COLO668 (cell line): ENCODE results near the gene KSR2.
"Not testable (repeated sequence)": the region's sequence is repeated elsewhere in the genome, so short reads cannot be mapped to it uniquely, and the experiment has no call there.

Experiments used
- DNase-seq: peaks from one replicate; lab custom pipeline; 2025; ENCODE audit not compliant: unreplicated experiment; lab: John Stamatoyannopoulos, UW

The KSR2 gene

DNA sequence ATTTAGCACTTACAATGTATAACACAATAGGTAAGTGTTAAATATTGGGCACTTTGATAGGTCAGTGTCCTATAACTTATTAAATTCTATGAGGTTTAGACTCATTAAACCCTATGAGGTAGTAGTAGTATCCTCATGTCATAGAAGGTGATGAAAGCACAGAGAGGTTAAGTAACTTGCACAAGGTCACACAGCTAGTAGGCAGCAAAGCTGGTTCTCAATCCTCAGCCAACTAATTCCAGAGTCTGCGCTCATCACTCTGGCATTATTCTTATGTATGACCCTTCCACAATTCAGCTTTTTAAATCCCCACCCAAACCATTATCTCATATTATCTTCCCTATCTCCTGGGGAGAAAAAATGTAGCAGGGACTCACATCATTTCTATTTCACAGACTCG, 141.1 kb downstream of the KSR2 start:
- DNase-seq: no peak

GRCh38 chr12:117825827-117826226, 143.0 kb downstream of the KSR2 start:
- DNase-seq: no peak

DNA sequence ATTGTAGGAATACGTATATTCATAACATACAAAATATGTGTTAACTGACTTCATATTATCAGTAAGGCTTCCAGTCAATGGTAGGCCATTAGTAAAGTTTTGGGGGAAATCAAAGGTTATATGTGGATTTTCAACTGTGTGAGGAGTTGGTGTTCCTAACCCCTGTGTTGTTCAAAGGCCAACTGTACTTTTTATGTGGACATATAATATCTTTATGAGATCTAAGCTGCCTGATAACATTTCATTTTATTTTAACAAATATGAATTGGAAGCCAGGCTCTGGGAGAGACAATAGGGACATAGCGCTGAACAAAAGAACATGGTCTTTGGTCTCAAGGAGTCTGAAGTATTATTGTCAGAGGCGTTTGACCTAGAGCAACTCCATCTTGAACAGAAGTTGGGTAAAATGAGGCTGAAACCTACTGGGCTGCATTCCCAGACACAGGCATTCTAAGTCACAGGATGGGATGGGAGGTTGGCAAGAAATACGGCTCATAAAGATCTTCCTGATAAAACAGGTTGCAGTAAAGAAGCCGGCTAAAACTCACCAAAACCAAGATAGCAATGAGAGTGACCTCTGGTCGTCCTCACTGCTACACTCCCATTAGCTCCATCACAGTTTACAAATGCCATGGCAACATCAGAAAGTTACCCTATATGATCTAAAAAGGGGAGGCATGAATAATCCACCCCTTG, 147.2 kb downstream of the KSR2 start:
- no peak for DNase-seq

GRCh38 chr12:117820216-117820907, 148.4 kb downstream of the KSR2 start:
- no peak for DNase-seq

DNA sequence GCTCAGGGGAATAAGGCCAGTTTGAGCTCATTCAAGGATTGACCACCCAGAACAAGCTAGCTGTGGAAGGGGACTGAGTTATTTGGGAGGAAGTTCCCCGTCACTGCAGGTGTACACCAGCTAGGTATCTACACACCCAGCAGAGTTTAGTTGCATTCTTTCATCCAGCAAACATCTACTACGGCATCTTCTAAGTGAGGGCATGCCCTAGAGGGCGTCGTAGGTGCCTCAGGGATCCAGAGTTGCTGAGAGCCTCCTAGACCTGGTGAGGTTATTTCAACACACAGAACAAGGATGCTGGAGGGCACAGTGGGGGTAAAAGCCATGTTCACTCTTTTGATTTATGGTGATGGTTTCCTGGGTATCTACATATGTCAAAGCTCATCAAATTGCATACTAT, 149.6 kb downstream of the KSR2 start:
- no peak for DNase-seq

DNA sequence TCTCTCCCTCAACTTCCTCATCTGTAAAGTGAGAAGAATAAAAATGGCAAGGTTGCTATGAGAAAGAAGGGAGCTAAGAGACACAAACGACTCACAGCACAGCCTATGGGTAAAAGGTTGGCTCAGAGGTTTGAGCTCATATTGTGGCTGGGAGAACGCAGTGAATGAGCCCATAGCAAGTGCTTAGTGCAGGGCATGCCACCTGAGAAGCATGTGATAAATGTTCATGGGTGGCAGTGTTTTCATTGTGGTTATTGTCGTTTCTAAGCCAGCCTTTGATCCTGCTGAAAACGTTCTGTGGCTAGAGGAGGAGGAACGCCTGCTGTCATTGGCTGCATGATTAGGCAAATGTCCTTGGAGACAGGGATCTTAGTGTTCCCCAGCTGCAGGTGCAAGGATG, 150.4 kb downstream of the KSR2 start:
- no peak for DNase-seq

DNA sequence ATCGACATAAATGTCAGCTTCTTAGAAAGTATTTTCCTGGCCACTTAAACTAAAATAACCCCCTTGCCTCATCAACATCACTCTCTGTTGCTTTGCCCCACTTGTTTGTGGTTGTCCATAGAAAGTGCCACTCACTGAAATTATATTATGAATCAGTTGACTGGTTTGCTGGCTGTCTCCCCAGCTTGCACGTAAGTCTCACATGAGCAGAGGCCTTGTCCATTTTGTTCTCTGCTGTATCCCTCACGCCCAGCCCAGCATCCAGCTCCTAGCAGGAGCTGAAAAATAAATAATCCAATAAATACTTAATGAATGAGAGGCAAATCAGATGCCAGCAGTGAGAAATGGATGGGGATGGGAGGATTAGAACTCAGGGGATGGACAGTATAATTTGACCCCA, 159.3 kb downstream of the KSR2 start:
- no peak for DNase-seq

GRCh38 chr12:117807946-117808345, 160.8 kb downstream of the KSR2 start:
- no peak for DNase-seq

GRCh38 chr12:117807355-117807754, 161.4 kb downstream of the KSR2 start:
- no peak for DNase-seq

GRCh38 chr12:117805865-117806264, 162.9 kb downstream of the KSR2 start:
- DNase-seq: no peak

DNA sequence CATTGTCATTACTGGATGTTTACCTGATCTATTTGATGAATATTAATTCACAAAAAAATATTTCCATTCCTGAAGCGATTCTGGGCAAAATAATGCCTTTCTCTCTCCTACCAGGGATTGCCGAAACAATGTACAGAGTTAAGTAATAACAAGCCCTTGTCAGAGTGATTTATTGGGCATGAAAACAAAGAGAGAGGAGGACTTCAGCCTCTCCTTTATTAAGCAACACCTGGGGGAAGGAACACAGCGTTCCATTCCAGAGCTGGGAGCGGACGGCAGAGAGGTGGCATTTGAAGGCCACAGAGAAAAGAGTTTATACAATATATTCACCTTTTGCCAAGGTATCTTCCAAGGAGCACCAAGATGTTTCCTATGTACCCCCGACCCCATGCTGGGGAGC, 165.8 kb downstream of the KSR2 start:
- DNase-seq: no peak

GRCh38 chr12:117800711-117801110, 168.1 kb downstream of the KSR2 start:
- DNase-seq: not testable (repeated sequence)

- no peak for DNase-seq
These were observed 171.6 kb downstream of the KSR2 start for GRCh38 chr12:117797202-117797601.

- no peak for DNase-seq
These were observed 175.8 kb downstream of the KSR2 start for GRCh38 chr12:117792877-117793424.

DNA sequence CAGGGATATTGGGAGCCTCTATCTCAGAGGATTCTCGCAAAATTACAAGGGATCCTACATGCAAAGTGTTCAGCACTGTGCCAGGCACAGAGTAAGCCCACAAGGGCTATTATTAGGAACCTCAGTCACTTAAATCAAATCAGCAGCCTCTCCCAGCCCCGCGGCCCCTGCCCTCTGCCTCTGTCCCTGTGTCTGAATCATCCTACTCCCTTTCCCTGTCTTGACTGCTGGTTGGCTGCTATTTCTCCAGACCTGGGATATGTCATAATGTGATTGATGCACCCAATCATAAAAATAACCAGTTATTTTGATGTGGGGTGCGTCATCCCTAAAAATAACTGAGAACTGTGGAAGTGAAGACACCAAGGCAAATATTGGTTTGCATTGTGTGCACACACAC, 176.3 kb downstream of the KSR2 start:
- DNase-seq: no peak

GRCh38 chr12:117790948-117791347, 177.8 kb downstream of the KSR2 start:
- no peak for DNase-seq

DNA sequence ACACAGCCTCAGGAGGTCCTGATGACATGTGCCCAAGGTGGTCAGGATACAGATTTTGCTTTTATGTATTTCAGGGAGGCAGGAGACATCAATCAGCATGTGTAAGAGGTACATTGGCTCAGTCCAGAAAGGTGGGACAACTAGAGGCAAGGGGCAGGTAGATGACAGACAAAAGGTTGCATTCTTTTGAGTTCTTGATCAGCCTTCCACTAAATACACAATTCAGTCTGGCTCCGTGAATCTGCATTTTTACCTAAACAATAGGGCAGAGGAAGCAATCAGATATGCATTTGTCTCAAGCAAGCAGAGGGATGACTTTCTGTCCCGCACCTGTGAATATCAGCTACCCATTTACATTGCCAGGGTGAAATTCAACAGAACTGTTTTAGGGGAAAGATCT, 178.6 kb downstream of the KSR2 start:
- no peak for DNase-seq

DNA sequence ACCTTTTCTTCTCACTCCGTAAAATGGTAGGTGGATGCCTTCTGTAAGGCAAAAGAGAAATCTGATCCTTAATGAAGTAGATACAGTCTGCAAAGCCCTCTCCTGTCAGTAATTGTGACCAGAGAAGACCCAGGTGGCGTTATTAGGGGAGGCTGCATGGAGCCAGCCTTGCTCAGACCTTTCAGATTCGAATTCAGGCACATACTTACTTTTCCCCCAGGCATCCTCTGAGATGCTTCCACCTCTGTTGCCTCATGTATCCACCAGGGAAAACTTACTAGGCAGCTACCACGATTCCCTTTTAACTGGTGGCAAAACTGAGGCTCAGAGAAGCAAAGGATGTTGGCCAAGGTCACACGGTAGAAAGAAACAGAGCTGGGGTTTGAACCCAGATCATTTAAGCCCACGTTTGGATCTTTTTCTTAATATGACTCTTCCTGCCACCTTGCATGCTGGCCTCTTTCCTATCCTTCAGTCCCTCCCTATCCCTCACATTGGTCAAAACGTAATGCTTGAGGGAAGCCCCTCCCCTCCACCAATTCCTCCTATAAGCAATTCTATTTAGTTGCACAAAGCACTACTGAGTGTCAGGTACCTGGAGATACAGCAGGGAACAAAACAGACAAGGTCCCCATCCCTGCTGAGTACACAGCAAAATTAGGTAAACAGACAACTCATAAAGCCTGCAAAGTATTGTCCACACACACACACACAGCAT, 179.4 kb downstream of the KSR2 start:
- no peak for DNase-seq

GRCh38 chr12:117778656-117779055, 190.1 kb downstream of the KSR2 start:
- no peak for DNase-seq

- no peak for DNase-seq
These were observed 193.6 kb downstream of the KSR2 start for GRCh38 chr12:117774941-117775775.

DNA sequence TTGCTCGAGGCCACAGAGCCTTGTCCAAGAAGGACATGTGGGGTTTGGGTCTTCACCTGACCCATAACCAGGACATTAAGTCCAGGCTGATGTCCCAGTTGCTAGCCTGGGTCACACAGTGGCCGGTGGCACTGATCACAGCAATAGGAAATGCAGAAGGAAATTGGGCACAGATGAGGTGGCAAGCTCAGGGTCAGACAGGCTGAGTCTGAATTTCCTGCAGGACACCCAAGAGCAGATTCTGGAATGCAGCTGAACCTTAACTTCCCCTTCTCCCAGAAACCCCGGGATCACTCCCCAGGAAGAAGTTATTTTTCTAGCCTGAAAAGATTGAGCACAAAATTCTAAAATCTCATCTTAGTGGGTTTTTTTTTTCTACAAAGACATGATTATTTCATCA, 199.9 kb downstream of the KSR2 start:
- DNase-seq: no peak
